C4-2B (cell line): ENCODE measurements around the gene SLC19A2.

Experiments
- CTCF ChIP-seq: fragments of 450-650 bp; conservative IDR thresholded peaks from 2 replicates; pipeline ENCODE4 v1.5.1; 2017; ENCODE audit warnings: mild to moderate bottlenecking
- ZFX ChIP-seq: fragments of 450-650 bp; IDR thresholded peaks from 2 replicates; pipeline ENCODE4 v1.6.1; 2017

GRCh38 chr1:169456029-169456428 lies 29.7 kb downstream of the SLC19A2 start:
- TF ChIP-seq CTCF (no peak), ZFX (no peak)
